Measurements from ENCODE around the gene CD14.
"Not testable (repeated sequence)": the region's sequence is repeated elsewhere in the genome, so short reads cannot be mapped to it uniquely, and the experiment has no call there.

GRCh38 chr5:140660371-140660770, 27.4 kb upstream of the CD14 start:
- not testable (repeated sequence) for TF ChIP-seq CTCF, POLR2A (IDR thresholded peaks at IDR 0.05)

Data from right lobe of liver (tissue), 4 donors.